SK-N-DZ (cell line): ENCODE data around the gene CSTF3. TPM values are rescaled to one million over a fixed set of nuclear protein-coding genes. Genes with fewer than 3 reads are reported as not detected.
A peak's percentile ranks its signal among the peaks of the same experiment; 100 is the strongest.
"Not testable (repeated sequence)": the region's sequence is repeated elsewhere in the genome, so short reads cannot be mapped to it uniquely, and the experiment has no call there.

Experiments used
- DNase-seq: peaks from one replicate; pipeline ENCODE4 v3.0.0-alpha.2; 2015; ENCODE audit warnings: low spot score
- polyA plus RNA-seq, 2 experiments: library from polyadenylated mRNA; depleted of rRNA; stranded (reverse); fragments of >200 nt; gene quantifications; 2 replicates each; pipeline ENCODE4 v1.2.3, GENCODE V29; 2014

The CSTF3 gene
- 35.6 and 39.5 TPM in 2 replicates for polyA plus RNA-seq (2014; cell fraction: cytosol; rRNA removed)
- polyA plus RNA-seq (2014; cell fraction: nucleus; rRNA removed), result 66.0 and 137 TPM in 2 replicates

DNA sequence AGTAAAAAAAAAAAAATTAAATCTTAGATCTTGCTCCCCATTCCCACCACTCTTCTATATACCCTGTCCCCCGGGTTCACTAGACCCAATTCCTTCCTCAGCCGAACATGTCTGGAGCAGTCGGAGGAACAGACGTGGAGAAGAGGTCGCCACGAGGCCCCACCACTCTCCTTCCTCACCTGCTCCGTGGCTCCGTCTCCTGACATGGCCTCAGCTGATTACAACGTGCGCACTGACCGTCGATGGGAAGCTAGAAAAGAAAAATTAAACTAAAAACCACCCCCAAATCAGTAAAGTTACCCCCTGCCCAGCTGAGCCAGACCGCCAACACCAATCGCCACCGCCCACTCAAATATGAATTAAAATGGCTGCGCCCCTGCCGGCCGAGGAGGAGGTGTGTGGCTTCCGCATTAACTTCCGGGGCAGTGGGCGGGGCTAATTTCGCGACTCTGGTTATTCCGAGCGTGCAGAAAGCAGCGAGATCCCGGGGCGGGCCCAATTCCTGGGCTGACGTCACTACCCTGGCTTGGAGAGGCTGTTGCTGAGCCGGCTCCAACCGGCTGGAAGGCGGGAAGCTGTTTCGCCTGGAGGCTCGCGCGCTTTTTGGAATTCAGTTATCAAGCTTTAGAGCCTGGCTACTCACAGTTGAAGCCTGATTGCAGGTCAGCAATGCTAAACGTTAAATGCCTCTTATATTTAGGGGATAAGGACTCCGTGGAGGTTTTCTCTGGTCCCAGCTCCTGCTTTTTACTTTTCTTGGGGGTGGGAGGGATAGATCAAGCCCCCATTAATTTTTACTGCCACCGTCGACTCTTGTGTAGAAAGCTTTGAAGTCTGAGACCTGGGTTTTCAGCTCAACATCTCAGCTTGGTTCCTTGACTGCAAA, at the start of gene CSTF3:
CSTF3 (minus strand) TSS at position 361 of the 886 bp plus-strand sequence; CDS start at position 206, 155 bp downstream.
- peak; percentile 99 for DNase-seq

DNA sequence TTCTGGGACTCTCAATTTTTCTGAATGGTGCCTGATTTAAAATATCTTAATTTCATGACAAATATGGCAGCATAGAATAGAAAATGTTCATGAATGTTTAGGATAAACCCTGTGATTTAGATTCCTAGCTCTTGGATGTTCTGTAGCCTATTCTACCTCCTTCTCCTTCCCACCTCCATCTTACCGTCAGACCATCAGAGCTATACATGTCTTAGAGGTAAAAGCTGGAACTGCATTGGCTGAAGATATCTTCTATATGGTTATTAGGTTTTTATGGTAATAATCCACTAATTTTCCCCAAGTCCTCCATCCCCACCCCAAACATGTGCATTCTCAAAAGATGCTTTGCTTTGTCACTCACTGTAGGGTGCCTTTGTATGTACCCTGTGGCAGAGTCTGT, 46.9 kb upstream of the CSTF3 start:
- no peak for DNase-seq

DNA sequence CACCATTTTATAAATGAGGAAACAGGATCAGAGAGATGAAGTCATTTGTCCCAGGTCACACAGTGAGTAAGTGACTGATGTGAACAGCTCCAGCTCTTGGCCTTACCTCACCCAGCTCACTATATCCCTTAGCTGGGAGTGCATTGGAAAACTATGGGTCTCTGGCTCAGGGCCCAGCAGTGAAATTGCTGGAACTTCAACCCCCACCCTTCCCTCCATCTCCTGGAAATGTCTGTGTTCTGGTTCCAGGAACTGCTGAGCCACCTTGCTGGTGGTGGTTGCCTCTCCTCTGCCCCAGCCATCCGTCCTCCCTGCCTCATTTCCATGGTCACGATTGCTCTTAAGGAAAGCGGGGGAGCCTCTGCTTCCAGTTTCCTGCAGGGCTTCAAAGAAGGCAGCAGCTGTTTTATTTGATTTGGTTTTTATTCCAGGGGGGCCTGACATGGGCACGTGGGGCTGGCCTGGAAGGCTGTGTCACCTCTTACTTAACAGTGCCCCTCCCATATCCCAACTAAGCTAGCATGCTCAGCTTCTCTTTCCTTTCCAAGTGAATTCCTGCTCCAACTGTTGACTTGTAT, 46.2 kb upstream of the CSTF3 start:
- no peak for DNase-seq

DNA sequence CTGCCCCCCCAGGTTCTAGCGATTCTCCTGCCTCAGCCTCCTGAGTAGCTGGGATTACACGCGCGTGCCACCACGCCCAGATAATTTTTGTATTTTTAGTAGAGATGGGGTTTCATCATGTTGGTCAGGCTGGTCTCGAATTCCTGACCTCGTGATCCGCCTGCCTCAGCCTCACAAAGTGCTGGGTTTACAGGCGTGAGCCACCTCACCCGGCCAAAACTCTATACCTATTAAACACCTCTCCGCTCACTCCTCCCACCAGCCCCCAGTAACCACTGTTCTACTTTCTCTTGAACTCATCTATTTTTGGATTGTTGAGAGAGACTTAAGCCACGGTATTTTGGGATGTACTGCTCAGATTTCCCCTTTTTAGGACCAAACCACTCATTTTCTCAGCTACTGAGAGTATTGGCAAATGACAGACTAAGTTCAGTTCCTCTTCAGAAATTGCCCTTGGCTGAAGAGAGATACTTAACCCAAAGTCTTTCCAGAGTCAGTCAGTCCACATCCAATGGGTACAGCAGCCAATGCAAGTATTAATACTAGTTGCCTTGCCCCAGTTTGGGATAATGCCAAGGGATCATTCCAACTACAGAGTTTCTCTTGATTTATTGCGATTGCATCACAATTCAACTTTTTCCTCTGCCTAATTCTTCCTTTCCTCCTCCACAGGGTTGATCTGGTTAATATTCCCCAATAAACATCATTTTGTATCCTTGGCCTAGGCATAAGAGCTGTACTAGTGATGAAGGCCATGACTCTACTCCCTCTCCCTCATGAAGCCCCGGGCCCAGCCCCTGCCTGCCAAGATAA, 36.8 kb upstream of the CSTF3 start:
- no peak for DNase-seq

DNA sequence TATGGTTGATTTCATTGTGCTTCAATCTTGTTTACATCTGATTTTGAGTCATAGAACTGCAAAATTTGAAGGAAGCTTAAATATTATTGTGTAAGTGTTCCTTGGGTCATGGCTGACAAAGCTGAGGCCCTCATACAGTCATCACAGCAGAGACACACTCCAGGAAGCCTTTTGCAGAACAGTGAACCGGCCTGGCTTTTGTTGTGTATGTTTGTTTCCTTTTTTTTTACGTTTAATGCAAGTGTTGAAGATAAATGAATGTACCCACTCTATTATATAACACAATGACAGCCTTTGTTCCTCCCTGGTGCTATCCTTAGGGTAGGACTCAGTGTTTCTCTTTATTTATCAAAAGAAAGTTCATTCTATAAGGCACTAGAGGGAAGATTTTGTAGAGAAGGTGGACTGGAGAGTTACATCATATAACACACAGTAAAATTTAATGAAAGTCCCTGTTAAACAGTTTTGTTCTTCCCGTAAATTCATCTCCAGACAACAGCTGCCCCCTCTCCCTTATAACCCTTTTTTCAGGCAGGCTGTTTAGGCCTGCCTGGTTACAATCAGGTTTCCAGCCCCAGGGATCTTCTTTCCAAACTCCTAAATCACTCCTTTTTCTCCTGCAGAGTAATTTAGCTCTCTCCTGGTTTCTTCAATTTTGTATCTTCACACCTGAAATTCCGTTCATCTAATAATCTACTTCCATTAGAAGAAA, 34.3 kb upstream of the CSTF3 start:
- DNase-seq, result no peak

DNA sequence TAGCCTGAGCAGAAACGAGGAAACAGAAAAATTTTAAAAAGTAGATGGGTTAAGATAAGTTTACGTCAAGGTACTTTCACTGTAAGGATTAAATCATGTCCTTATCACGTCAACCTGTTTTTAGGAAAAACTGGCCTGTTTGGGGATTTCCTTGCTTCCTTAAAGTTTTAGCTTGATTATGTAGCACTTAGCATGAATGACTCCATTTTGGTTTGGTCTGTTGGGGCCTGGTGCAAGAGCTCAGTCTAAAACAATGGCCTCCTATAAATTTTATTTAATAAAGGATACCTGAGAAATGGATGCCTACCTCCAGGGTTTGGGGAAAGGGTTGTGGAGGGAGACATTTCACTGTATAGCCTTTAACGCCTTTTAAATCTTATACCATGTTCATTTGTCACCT, 33.2 kb upstream of the CSTF3 start:
- DNase-seq, result no peak

DNA sequence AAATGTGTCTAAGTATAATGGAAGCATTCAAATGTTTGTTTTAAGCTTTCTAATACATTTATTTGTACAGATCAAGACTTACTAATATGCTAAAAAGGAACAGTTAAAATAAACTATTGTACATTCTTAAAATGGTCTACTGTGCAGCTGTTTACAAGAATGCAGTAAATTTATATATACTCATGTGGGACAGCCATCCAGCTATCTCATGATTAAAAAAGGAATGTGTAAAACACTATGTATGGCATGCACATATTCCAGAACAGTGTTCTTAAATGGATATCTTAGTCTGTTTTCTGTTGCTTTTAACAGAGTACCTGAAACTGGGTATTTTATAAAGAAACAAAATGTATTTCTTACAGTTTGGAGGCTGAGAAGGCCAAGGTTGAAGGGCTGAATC, 30.2 kb upstream of the CSTF3 start:
- DNase-seq, result no peak

DNA sequence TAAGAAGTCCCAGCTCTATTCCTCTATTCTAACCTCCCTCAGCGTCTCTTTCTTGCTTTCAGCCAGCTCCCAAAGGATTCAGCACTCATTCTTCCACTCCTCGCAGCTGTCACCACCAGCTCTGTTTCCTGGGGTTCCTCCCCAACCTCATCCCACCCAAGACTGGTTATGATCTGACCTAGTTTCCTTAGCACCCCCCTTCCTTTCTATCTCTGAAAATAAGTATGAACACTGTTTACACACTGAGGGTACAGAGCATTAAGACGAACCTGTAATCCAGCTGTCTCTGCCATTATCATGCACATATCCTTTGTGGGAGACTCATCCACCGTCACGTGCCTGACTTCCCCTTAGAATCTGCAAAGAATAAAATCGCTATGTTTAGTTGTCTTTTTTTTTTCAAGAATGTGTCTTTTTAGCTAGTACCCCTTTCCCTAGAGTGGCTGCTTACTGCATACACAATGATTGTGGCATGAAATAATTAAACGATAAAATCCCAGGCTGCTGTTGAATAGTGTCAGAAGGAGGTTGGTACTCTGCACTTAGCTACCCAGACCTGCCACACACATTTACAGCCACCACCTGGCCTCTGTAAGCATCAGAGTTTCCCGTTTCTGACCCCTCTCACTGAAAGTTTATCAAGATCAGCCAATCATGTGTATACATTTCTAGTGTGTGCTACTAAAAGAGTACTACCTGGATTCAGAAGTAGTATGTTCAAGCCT, 26.9 kb upstream of the CSTF3 start:
- no peak for DNase-seq

DNA sequence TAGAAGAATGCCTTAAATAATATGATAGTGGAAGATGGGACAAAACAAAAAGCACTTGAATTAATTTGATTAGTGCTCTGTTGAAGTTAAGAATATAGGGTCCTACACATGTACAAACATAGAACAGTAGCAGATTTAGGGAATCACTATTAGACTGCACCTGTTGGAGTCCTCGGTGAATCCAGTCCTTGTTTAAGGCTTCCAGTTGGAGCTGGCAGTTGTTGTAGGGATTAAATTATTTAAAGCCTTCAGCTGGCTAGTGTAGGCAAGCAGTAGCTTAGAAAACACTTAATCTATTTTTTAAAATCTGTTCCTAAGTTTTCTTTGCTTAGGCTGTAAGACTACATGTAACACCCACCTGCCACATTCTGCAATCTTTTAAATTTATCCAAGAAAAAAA, 24.5 kb upstream of the CSTF3 start:
- no peak for DNase-seq

DNA sequence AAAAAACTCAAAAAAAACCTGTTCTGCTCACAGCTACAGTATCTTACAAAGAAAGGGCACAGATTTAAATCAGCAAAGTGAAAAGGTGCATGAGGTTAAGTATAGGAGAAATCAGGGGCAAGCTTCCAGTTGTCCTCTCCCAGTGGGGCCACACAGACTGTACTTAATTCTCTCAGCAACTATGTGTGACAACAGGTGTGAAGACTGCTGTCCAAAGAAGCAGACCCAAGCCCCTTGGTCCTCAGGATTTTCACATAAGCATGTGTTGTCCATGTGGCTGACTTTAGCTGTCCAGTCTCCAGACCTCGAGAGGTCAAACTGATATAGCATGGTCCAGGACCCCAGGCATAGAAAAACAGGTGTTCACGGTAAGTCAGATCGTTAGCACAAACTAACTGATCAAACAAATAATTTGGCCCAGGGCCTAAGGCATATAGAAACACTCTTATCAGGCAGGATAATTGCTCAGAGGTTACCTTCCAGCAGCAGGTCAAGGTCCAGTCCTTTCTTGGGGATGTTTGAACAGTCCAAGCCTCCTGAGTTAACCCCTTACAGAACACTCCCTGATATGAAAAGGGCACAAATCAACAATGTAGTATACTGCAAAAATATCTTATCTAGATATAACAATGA, 21.1 kb upstream of the CSTF3 start:
- DNase-seq, result no peak

DNA sequence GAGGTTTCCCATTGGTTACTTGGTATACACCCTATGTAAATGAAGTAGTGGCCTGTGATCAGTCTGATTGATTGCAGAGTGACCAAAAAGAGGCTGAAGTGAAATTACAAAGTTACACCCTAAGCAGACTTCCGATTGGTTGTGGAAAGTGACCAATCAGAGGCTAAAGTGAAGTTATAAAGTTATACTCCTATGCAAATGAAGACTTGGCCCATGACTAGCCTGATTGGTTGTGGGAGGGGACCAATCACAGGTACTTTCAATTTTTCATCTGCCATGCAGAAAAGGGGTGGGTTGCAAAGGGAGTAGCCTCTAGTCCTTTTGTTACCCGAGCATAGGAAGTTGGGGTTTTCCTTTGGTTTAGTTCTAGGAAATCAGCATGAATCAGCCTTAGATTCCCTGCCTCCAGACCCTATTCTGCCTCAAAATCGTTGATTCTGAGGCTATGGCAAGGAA, 18.1 kb upstream of the CSTF3 start:
- DNase-seq, result no peak

DNA sequence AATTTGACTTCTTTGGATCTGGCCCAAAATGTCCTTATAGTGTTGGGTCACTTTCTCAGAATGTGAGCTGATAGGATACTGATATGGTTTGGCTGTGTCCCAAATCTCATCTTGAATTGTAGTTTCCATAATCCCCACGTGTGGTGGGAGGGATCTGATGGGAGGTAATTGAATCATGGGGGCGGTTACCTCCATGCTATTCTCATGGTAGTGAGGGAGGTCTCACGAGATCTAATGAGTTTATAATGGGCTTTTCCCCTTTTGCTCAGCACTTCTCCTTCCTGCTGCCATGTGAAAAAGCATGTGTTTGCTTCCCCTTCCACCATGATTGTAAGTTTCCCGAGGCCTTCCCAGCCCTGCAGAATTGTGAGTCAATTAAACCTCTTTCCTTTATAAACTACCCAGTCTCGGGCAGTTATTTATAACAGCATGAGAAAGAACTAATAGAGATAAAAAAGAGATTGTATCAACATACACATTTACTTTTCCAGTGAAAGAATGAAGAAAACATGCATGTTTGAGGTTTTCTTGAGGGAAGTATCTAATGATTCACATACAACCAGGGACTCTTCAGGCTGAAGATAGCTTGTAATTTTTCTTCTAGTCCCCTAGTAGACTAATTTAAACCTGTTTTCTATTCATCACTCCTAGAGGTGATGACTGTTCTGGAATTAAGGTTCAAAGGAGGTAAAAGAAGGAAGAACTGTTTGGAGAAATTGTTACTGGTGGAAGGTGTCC, 17.3 kb upstream of the CSTF3 start:
- no peak for DNase-seq

DNA sequence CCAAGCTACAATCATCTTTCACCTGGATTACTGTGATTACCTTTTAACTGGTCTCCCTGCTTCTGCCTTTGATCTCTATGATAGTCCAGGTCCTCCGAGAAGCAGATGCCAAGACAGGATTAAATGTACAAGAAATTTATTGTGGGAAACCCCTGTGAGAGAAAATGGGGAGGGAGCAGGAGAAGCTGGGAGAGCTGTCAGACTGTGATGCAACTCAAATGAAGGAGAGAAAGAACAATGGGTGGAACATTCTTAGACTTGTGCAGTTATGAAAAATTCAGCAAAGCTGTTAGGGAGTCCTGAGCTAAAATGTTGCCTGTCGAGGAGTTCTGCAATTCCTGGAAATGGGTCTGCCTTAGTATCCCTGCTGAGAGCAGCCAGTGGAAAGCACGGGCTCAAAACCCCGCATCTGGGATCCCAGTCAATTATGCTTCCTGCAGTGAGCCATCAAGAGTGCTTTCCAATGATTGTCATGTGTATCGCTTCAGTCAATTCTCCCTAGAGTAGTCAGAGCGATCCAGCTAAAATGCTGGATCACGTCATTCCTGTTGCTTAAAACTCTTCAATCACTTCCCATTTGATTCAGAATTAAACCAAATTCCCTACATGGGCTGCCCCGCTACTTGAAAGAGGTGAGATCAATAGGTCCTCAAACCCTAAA, 16.5 kb upstream of the CSTF3 start:
- no peak for DNase-seq

DNA sequence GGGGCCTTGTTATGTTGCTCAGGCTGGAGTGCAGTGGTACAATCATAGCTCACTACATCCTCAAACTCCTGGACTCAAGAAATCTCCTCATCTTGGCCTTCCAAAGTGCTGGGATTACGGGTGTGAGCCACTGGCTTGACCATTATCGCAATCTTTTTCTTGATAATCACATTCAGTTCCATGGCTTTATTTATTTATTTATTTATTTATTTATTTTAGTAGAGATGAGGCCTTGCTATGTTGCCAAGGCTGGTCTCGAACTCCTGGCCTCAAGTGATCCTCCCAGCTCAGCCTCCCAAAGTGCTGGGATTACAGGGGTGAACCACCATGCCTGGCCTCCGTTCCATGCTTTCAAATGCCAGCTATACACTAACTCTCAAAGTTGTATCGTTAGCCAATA, 15.5 kb upstream of the CSTF3 start:
- not testable (repeated sequence) for DNase-seq

DNA sequence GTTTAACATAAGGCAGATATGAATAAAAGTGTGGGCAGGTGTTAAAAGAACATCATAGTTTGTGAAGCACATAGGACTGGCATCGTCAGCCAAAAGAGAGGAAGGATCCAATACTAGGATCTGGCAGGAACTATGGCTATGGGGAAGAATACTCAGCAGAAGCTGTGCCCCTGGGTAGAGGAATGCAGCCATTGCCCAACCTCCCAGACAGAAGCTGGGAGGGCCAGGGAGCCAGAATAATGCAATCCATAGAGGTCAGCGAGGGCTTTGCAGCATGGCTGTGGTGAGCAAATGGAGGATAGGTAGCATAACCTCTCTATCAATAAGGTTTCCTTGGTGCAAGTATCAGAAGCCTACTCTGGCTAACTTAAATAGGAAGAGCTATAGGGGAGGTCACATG, 11.7 kb upstream of the CSTF3 start:
- DNase-seq, result no peak

DNA sequence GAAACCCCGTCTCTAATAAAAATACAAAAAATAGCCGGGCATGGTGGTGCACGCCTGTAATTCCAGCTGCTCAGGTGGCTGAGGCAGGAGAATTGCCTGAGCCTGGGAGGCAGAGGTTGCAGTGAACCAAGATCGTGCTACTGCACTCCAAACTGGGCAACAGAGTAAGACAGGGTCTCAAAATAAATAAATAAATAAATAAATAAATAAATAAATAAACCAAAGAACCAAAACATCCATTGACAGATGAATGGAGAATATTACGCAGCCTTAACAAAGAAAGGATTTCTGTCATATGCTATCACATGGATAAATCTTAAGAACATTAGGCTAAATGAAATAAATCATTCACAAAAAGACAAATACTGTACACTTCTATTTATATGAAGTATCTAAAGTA, 11.1 kb upstream of the CSTF3 start:
- DNase-seq, result no peak

DNA sequence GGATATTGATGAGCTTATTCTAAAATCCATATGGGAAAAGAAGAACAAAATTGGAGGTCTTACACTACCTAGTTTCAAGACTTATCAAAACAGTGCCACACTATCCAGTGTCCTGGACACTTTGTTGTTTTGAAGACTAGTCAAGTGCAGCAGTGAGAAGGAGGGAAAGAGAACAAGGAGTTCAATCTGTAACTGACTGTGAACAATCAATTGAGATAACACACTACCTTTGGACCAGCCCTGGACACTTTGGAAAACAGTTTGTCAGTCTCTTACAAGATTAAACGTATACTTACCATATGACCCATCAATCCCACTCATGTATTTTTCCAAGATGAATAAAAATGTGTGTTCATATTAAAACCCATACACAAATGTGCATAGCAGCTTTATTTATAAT, 10.0 kb upstream of the CSTF3 start:
- DNase-seq, result no peak

DNA sequence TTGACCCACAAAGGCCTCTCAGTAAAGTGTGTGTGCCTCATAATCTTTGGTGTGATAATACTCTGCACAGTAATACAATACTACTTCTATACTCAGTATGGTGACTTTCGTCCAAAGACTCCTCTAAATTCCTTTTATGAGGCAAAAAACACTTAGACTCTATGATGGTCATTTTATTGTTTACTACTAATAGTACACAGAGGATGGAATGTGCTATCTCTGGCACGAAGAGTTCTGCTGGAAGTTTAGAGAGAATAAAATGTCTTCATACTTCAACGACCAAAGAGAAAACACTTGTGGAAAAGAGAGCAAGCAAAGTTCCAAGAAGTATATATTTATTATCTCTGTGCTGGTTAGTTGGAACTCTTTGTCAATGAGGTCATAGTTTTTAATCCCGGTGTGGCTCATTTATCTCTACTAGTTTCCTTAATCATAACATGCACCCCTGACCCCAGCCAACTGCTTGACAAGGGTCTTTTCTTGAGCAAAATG, 7.5 kb upstream of the CSTF3 start:
- no peak for DNase-seq

DNA sequence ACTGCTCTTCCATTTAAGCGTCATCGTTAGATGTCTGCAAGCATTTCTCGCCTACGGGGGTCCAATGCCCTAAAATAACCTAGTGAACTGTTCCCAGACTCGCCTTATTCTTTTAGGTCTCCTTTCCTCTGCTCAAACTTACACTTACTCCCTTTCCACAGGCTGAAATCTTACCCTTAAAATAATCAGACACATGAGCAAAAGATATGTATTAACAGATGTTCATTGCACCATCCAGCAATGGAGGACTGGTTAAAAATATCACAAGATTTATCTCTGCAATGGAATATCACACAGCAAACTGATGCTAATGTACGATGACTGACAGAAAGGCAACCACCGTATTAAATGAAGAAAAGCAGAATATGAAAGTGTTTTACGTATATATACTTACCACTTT, 1.6 kb upstream of the CSTF3 start:
- no peak for DNase-seq
